HG03025 (cell line): Measurements from ENCODE around the gene GARIN5B.
A peak's percentile ranks its signal among the peaks of the same experiment; 100 is the strongest.

Experiments
- ATAC-seq: cut with Tn5 transposase; IDR thresholded peaks from one replicate; pipeline ENCODE4 v1.9.1; 2021; ENCODE audit warnings: mild to moderate bottlenecking, moderate library complexity; ENCODE audit not compliant: unreplicated experiment, low FRiP score

The GARIN5B gene

GRCh38 chr19:55389386-55390317 lies 26.6 kb upstream of the GARIN5B start:
- no peak for ATAC-seq

- ATAC-seq: no peak
Observed at GRCh38 chr19:55387736-55388497, 24.9 kb upstream of the GARIN5B start.

- no peak for ATAC-seq
Observed at GRCh38 chr19:55386493-55386971, 23.5 kb upstream of the GARIN5B start.

GRCh38 chr19:55385724-55386492 lies 22.8 kb upstream of the GARIN5B start, which contains the start of gene RPL28:
Gene RPL28 (plus strand): TSS chr19:55385932. CDS start chr19:55386358, 426 bp downstream.
- peak; percentile 55 for ATAC-seq

GRCh38 chr19:55384920-55385723 lies 22.1 kb upstream of the GARIN5B start:
- ATAC-seq: peak; percentile 41

GRCh38 chr19:55384131-55384919 lies 21.3 kb upstream of the GARIN5B start, which contains the start of gene TMEM238:
Gene TMEM238 (minus strand): TSS chr19:55384292. CDS start chr19:55384259, 33 bp downstream.
- ATAC-seq: no peak

GRCh38 chr19:55383279-55384130 lies 20.4 kb upstream of the GARIN5B start:
- ATAC-seq: no peak

- no peak for ATAC-seq
Observed at GRCh38 chr19:55382522-55383054, 19.5 kb upstream of the GARIN5B start.

GRCh38 chr19:55382013-55382412 lies 19.0 kb upstream of the GARIN5B start:
- no peak for ATAC-seq

GRCh38 chr19:55379174-55379573 lies 16.1 kb upstream of the GARIN5B start:
- no peak for ATAC-seq

- ATAC-seq: no peak
Observed at GRCh38 chr19:55377356-55378131, 14.5 kb upstream of the GARIN5B start.

- no peak for ATAC-seq
Observed at GRCh38 chr19:55376241-55376933, 13.3 kb upstream of the GARIN5B start, which contains the start of gene TMEM190. Gene TMEM190 (plus strand): TSS chr19:55376826. CDS start chr19:55376854, 28 bp downstream.

- no peak for ATAC-seq
Observed at GRCh38 chr19:55373993-55374757, 11.1 kb upstream of the GARIN5B start.

- ATAC-seq: no peak
Observed at GRCh38 chr19:55373306-55373992, 10.4 kb upstream of the GARIN5B start.
